ENCODE measurements around the gene ZNF423.

GRCh38 chr16:49477250-49477895 is 378.5 kb downstream of the ZNF423 start:
- TF ChIP-seq CTCF (IDR thresholded peaks at IDR 0.05) = no peak
- TF ChIP-seq POLR2A (IDR thresholded peaks at IDR 0.05) = no peak

All from right lobe of liver (tissue), 4 donors.